ENCODE data around the gene LRFN2. TPM values are rescaled to one million over a fixed set of nuclear protein-coding genes. Genes with fewer than 3 reads are reported as not detected.

The LRFN2 gene
- total and polyA plus RNA-seq, 4 donors = under 0.01 to 0.01 TPM; not detected in 2

- Histone ChIP-seq H3K27me3 (ENCODE audit: control insufficient read depth in 4 of 4, insufficient read depth in 4 of 4, low read length in 3 of 4) (no peaks in the 10 kb centered on the region), H3K36me3 (ENCODE audit: control insufficient read depth in 4 of 4, insufficient read depth in 3 of 4, low read depth in 1 of 4, low read length in 3 of 4) (no peaks in the 10 kb centered on the region), H3K9me3 (ENCODE audit: control insufficient read depth in 4 of 4, low read length in 3 of 4) (no peaks in the 10 kb centered on the region), H3K27ac (ENCODE audit: low read depth in 1 of 2, low read length in 2 of 2) (no peak overlapping the region), H3K4me1 (ENCODE audit: control insufficient read depth in 4 of 4, insufficient read depth in 4 of 4, low read length in 3 of 4) (no peaks in the 10 kb centered on the region), H3K4me3 (ENCODE audit: low read depth in 1 of 3, low read length in 3 of 3) (no peak overlapping the region), H3K9ac (ENCODE audit: low read depth in 1 of 2, low read length in 2 of 2) (no peak overlapping the region)
- no peak for DNase-seq (ENCODE audit: low spot score)
- 92% methylated on average over 6 of the region's 6 CpGs for WGBS
- TF ChIP-seq FOXA2 (IDR thresholded peaks at IDR 0.05) (no peak), HNF4A (conservative IDR thresholded peaks at IDR 0.05) (no peak), EGR1 (IDR thresholded peaks at IDR 0.05; ENCODE audit: low read depth in 2 of 2) (no peak), REST (IDR thresholded peaks at IDR 0.05) (no peak), GABPA (IDR thresholded peaks at IDR 0.05 in 1 of 2, conservative IDR thresholded peaks at IDR 0.05 in 1 of 2) (no peak), HNF4G (IDR thresholded peaks at IDR 0.05) (no peak), YY1 (IDR thresholded peaks at IDR 0.05) (no peak), JUND (IDR thresholded peaks at IDR 0.05) (no peak), SP1 (IDR thresholded peaks at IDR 0.05) (no peak), RAD21 (IDR thresholded peaks at IDR 0.05) (no peak), RXRA (IDR thresholded peaks at IDR 0.05) (no peak), NR2F2 (IDR thresholded peaks at IDR 0.05) (no peak), TAF1 (conservative IDR thresholded peaks at IDR 0.05) (no peak), ZBTB33 (IDR thresholded peaks at IDR 0.05) (no peak), FOXA1 (IDR thresholded peaks at IDR 0.05) (no peak), MAX (IDR thresholded peaks at IDR 0.05) (no peak), ATF3 (IDR thresholded peaks at IDR 0.05) (no peak), CTCF (IDR thresholded peaks at IDR 0.05; ENCODE audit: low read depth, low read length, missing input control) (no peak)
Measured at GRCh38 chr6:40511884-40512283, 75.3 kb downstream of the LRFN2 start.
